ENCODE results near the gene ROBO3.

- TF ChIP-seq CTCF (IDR thresholded peaks at IDR 0.05) (no peak), POLR2A (IDR thresholded peaks at IDR 0.05) (no peak)
Observed at GRCh38 chr11:124877631-124877909, 12.3 kb downstream of the ROBO3 start.

All from lower leg skin (tissue), 3 donors.